ENCODE data around the gene ACHE.

The ACHE gene

GRCh38 chr7:100866729-100867039, 29.0 kb downstream of the ACHE start:
- TF ChIP-seq OSR1 (CRISPR knock-in tag; IDR thresholded peaks at IDR 0.05) (no peak), TSHZ2 (CRISPR knock-in tag; IDR thresholded peaks at IDR 0.05) (no peak)
- ATAC-seq: no peak

GRCh38 chr7:100865938-100866728, 29.6 kb downstream of the ACHE start:
- peak; percentile 47 for ATAC-seq

GRCh38 chr7:100865372-100865911, 30.2 kb downstream of the ACHE start:
- no peak; the same call in 2 of the 3 replicates for ATAC-seq
- TF ChIP-seq CREB5 (CRISPR knock-in tag; IDR thresholded peaks at IDR 0.05; ENCODE audit: low read depth): no peak
- TF ChIP-seq ISL1 (CRISPR knock-in tag; IDR thresholded peaks at IDR 0.05): no peak
- TF ChIP-seq ZC3H10 (CRISPR knock-in tag; IDR thresholded peaks at IDR 0.05): no peak

More at GRCh38 chr7:100865938-100866728, 29.6 kb downstream of the ACHE start:
- no peak for TF ChIP-seq OSR1 (CRISPR knock-in tag; IDR thresholded peaks at IDR 0.05)
- no peak for TF ChIP-seq ARNTL (CRISPR knock-in tag; IDR thresholded peaks at IDR 0.05; ENCODE audit: borderline replicate concordance, low read depth)
- TF ChIP-seq CREB5 (CRISPR knock-in tag; IDR thresholded peaks at IDR 0.05; ENCODE audit: low read depth): no peak
- no peak for TF ChIP-seq PPARA (CRISPR knock-in tag; IDR thresholded peaks at IDR 0.05; ENCODE audit: borderline replicate concordance)
- TF ChIP-seq TSHZ2 (CRISPR knock-in tag; IDR thresholded peaks at IDR 0.05): no peak
- no peak for TF ChIP-seq ZC3H10 (CRISPR knock-in tag; IDR thresholded peaks at IDR 0.05)
- no peak for TF ChIP-seq ZNF8 (CRISPR knock-in tag; IDR thresholded peaks at IDR 0.05)
- no peak for TF ChIP-seq ZNF565 (CRISPR knock-in tag; conservative IDR thresholded peaks at IDR 0.05; ENCODE audit: low read depth)
- no peak for TF ChIP-seq ESRRG (CRISPR knock-in tag; IDR thresholded peaks at IDR 0.05)
- no peak for TF ChIP-seq PATZ1 (CRISPR knock-in tag; IDR thresholded peaks at IDR 0.05; ENCODE audit: borderline replicate concordance)

GRCh38 chr7:100864263-100864845, 31.3 kb downstream of the ACHE start:
- TF ChIP-seq TCF4 (CRISPR knock-in tag; IDR thresholded peaks at IDR 0.05; ENCODE audit: borderline replicate concordance): no peak
- TF ChIP-seq ESRRG (CRISPR knock-in tag; IDR thresholded peaks at IDR 0.05): no peak
- no peak for TF ChIP-seq ISL1 (CRISPR knock-in tag; IDR thresholded peaks at IDR 0.05)
- TF ChIP-seq ZNF8 (CRISPR knock-in tag; IDR thresholded peaks at IDR 0.05): no peak
- TF ChIP-seq ARNTL (CRISPR knock-in tag; IDR thresholded peaks at IDR 0.05; ENCODE audit: borderline replicate concordance, low read depth): no peak
- TF ChIP-seq GLIS3 (CRISPR knock-in tag; IDR thresholded peaks at IDR 0.05): no peak
- no peak for TF ChIP-seq ZNF565 (CRISPR knock-in tag; conservative IDR thresholded peaks at IDR 0.05; ENCODE audit: low read depth)
- no peak for ATAC-seq

Data from SK-N-SH treated with all-trans-retinoic acid at 6 μM for 48 hours (cell line).